ENCODE measurements around the gene UGT1A5. TPM values are rescaled to one million over a fixed set of nuclear protein-coding genes. Genes with fewer than 3 reads are reported as not detected.

Gene UGT1A5
- total RNA-seq, 2 experiments from 2014 or later: not detected

DNA sequence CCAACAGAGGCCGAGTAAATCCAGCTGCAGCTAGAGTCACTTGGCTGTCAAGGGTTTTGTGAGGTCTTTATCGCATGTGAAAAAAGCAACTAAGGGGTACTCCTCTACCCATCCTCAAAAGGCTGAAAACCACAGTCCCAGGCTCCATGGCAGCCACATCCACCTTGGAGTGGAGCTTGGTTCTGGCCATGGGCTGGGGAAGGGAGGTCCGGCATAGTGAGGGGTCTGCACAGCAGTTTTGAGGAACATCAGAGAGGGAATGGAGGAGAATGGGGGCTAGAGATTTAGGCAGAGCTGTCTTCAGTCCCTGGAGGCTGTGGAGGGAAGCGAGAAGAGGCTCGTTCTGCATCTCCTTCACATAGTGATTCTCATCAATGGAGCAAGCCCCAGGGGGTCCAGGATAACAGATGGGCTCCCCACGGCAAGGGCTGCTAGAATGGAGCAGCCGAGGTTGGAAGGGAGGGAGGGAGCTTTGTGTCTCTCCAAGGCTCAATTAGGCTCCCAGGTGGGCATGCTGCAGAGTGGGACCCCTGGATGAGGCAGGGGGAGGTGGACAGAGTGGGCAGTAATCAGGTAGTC, 86.5 kb downstream of the UGT1A5 start:
- H3K36me3 Mint-ChIP-seq: no peaks in the 10 kb centered on the region
- DNase-seq: no peak
- H3K9me3 Mint-ChIP-seq: no peaks in the 10 kb centered on the region
- H3K27ac Mint-ChIP-seq: no peak overlapping the region
- H3K4me3 Mint-ChIP-seq: no peak overlapping the region
- H3K4me1 Mint-ChIP-seq: no peaks in the 10 kb centered on the region
- peaks cover 11% of the 10 kb centered on the region for H3K27me3 Mint-ChIP-seq

DNA sequence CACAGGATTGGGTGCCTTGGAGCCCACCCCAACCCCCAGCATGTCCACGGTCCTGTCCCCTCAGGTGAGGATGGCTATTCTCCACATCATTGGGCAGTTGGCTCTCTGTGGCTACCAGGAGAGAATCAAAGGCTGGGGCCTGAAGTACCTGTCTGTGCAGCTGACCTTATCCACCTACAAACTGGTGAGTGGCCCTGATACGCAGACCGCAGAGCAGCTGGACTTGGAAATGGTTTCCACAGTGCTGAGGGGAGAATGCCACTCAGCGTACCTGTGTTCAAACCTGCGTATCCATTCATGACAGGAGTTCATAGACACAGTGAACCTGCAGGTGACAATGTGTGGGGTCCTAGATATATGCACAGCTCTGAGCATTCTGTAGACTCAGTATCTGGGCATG, 87.0 kb downstream of the UGT1A5 start:
- no peak overlapping the region for H3K4me3 Mint-ChIP-seq

DNA sequence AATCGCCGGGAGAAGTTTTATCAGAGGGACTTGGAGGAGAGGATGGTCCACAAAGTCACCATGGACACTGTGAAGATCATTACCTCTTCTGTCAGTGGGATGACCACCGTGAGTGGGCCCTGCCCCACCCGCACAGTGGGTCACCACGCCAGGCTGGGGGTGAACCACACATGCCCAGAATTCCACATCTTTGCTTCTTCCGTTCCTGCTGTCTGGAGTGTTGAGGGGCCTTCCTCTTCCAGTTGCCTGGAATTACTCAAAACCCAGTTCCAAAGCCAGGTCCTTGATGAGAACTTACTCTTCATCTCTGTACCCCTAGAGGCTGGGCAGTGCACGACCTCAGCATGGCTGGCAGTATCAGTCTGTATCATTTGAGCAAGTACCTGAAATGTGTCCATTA, 87.5 kb downstream of the UGT1A5 start:
- Mint-ChIP-seq H3K27ac (no peak overlapping the region), H3K4me1 (no peaks in the 10 kb centered on the region), H3K36me3 (no peaks in the 10 kb centered on the region), H3K9me3 (no peaks in the 10 kb centered on the region), H3K4me3 (no peak overlapping the region), H3K27me3 (peaks cover 11% of the 10 kb centered on the region)
- no peak for DNase-seq

More for the DNA sequence above, 87.0 kb downstream of the UGT1A5 start:
- H3K36me3 Mint-ChIP-seq: no peaks in the 10 kb centered on the region
- peaks cover 11% of the 10 kb centered on the region for H3K27me3 Mint-ChIP-seq
- H3K9me3 Mint-ChIP-seq: no peaks in the 10 kb centered on the region
- H3K27ac Mint-ChIP-seq: no peak overlapping the region
- H3K4me1 Mint-ChIP-seq: no peaks in the 10 kb centered on the region
- no peak for DNase-seq

DNA sequence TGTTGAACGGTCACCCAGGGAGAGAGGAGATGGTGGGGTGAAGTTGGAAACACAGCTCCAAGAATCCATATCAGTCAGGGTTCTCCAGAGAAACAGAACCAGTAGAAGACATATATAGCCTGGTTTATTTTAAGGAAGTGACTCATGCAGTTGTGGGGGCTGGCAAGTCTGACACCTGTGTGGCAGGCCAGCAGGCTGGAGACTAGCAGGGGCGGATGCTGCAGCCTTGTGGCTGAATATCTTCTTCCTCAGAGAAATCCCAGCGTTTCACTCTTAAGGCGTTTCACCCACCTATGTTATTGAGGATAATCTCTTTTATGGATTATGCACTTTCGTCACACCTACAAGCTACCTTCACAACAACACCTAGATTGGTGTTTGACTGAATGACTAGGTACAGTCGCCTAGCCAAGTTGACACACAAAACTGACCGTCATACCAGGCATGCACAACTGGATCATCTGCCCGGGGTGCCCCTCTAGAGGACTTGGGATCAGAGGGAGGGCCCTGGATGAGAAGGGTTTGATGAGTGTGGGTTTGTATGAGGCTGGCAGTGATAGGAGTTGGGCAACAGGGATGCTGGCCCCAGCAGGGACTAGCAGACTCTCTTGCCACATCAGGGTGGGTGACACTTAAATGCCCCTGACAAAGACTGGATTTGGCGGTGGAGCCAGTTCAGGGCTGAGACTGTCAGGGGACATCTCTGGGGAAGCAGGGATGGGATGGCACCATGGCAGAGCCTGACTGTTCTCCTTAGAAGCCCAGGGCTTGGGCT, 88.8 kb downstream of the UGT1A5 start:
- Mint-ChIP-seq H3K9me3 (no peaks in the 10 kb centered on the region), H3K36me3 (no peaks in the 10 kb centered on the region), H3K27ac (no peak overlapping the region), H3K27me3 (peaks cover 11% of the 10 kb centered on the region), H3K4me3 (no peak overlapping the region), H3K4me1 (no peaks in the 10 kb centered on the region)
- DNase-seq: peak; percentile 18

DNA sequence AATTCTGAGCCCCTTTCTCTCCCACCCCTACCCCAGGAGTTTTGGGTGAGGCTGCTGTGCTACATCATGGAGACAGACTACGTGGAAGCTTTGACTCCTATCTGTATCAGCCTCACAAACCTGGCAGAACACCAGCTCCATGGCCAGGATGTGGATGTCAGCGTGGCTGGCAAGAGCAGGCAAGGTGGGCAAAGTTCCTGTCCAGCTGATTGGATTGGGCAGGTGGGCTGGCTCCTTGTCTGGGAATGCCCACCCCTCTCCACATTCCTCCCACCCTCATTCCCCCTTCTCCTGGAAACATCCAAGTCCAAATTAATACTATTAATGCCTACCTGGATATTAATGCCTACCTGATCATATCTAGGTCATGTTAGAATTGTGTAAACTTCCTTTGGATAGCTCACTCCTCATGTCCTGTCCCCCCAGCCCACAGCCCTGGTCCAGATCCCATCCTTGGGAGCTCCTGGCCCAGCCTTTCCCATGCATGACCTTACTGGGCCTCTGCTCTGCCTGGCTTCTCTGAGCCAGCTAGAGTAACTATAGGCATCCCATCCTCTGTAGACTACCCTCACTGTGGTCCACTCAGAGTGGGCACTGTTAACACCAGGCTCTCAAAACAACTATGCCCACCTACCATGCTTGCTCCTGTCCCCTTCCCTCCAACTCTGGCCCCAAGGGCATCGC, 89.6 kb downstream of the UGT1A5 start:
- Mint-ChIP-seq H3K9me3 (no peaks in the 10 kb centered on the region), H3K27ac (no peak overlapping the region), H3K27me3 (peaks cover 11% of the 10 kb centered on the region), H3K4me1 (no peaks in the 10 kb centered on the region), H3K36me3 (no peaks in the 10 kb centered on the region), H3K4me3 (no peak overlapping the region)
- no peak for DNase-seq

DNA sequence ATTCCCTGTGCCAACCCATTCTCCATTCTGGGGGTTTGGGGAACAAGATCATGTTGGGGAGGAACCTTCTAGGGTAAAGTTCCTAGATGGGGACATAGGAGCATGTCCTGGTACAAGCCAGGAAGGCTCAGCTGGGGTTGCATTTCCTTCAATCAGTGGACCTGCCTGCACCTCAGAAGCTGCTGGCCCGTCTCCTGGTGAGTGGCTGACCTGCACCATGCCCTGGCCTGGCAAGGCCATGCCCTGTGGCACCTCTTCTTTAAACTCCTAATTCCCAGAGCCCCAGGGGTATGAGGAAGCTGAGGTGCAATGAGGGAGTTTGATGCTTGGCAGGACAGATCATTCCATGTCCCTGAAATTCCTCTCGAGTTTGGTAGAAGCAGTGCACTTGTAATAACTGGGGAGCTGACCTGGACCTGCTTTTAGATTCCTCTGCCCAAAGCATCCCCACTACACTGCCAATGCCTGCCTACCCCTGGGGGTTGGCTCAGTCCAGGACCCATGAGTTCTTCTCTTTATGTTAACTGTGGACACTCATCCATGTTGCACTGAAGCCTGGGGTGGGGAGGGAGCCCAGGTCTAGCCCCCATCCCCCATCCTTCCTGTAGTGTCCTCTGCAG, 90.7 kb downstream of the UGT1A5 start:
- Mint-ChIP-seq H3K4me1 (no peaks in the 10 kb centered on the region), H3K4me3 (no peak overlapping the region), H3K9me3 (no peaks in the 10 kb centered on the region), H3K27me3 (peaks cover 11% of the 10 kb centered on the region), H3K36me3 (no peaks in the 10 kb centered on the region), H3K27ac (no peak overlapping the region)
- no peak for DNase-seq

DNA sequence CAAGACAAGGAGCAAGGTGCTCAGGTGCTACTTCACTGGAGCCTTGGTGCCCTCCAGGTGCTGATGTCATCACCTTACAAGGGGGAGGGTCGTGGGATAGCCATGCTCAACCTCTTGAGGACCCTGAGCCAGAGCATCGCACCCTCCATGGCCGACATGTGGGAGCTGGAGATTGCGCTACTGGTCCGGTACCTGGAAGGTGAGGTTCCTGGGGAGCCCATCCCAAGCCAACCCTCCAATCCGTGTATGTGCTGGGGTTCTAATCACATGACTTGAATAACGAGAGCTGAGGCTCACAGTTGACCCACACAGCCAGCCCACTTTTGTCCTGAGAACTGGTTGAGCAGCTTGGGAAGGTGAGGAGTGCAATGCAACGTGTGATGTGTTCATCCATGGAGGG, 91.3 kb downstream of the UGT1A5 start:
- Mint-ChIP-seq H3K4me3 (no peak overlapping the region), H3K4me1 (no peaks in the 10 kb centered on the region), H3K27ac (no peak overlapping the region), H3K36me3 (no peaks in the 10 kb centered on the region), H3K9me3 (no peaks in the 10 kb centered on the region), H3K27me3 (peaks cover 11% of the 10 kb centered on the region)
- no peak for DNase-seq

DNA sequence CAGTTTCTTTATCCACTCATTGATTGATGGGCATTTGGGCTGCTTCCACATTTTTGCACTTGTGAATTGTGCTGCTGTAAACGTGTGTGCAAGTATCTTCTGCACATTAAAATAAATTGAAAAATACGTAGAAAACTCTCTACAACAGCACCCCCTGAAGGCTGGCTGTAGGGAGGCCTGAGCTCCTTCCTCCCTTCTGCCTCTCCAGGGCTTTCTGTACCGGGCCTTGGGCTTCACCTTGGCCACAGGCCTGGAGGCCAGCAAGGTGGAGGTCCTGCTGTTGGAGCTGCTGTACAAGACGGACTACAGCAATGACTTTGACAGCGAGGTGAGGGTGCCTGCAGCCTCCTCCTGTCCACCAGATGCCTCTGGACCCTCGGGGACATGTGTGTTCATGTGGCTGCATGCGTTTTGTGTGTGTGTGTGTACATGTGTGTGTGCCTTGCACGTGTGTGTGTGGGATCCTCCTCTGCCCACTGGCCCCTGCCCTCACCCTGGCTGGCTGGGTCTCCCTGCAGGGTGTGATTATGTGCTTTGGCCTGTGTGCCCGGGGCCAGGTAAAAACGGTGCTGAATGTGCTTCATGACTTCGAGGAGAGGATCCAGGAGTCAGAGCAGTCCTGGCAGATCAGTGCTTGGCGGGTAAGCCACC, 94.6 kb downstream of the UGT1A5 start:
- Mint-ChIP-seq H3K4me3 (no peak overlapping the region), H3K27ac (no peak overlapping the region), H3K36me3 (no peaks in the 10 kb centered on the region), H3K27me3 (peaks cover 10% of the 10 kb centered on the region), H3K9me3 (no peaks in the 10 kb centered on the region), H3K4me1 (no peaks in the 10 kb centered on the region)
- DNase-seq: no peak

DNA sequence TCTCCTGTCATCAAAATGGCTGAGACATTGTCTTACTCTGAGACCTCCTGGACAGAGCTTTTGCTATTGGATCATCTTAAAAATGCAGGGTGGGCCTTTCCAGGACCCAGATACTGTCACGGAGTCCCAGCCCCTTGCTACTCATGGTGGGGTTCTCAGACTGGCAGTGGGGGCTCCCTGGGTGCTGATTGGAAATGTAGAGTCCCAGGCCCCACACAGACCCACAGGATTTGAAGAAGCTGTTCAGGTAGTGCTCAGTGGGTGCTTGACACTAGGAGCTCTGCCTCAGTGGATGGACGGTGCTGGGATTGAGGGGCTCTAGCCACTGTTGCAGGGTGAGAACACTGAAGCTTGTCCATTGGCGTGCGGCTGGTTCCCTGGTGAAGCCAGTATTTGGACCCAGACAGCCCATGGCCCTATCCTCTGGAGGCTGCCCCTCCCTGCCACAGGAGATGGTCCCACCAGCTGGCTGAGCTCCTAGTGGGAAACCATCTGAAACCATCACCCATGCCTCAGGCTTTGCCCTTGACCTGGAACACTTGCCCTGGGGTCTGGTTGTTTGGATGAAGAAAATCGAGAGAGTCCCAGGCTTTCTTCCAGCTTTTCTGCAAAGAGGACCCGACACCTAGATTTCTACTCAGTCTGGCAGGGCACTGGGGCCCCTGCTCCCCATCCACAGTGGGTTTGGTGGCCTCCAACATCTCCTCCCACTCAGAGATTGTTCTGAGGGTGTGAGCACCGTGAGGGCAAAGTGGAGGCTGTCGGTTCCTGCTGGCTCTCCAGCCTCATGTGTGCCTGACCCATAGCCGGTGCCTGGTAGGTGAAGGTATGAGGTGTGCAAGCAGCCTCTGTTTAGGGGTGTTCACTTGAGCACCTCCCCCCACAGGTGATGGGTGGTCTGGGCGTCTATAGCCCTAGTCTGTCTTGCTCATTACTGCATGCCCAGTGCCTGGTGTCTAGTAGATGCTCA, 95.5 kb downstream of the UGT1A5 start:
- no peaks in the 10 kb centered on the region for H3K9me3 Mint-ChIP-seq
- H3K4me1 Mint-ChIP-seq: no peaks in the 10 kb centered on the region
- H3K27ac Mint-ChIP-seq: no peak overlapping the region
- H3K4me3 Mint-ChIP-seq: no peak overlapping the region
- peaks cover 3% of the 10 kb centered on the region for H3K27me3 Mint-ChIP-seq
- no peaks in the 10 kb centered on the region for H3K36me3 Mint-ChIP-seq
- DNase-seq: no peak

DNA sequence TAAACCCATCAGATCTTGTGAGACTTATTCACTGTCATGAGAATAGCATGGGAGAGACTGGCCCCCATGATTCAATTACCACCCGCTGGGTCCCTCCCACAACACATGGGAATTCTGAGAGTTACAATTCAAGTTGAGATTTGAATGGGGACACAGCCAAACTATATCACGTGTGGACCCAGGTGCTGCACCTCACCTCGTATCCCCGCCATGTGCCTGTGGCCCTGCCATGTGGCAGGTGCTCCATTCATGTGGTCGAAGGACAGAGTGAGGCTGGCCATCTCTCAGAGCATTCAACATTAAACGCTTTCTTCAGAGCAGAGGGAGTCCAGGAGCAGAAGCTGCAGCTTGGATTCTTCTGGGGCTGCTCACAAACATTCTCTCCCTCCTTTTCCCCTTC, 97.7 kb downstream of the UGT1A5 start:
- Mint-ChIP-seq H3K36me3 (no peaks in the 10 kb centered on the region), H3K27ac (no peak overlapping the region), H3K9me3 (no peaks in the 10 kb centered on the region), H3K4me3 (no peak overlapping the region), H3K4me1 (no peaks in the 10 kb centered on the region), H3K27me3 (peaks cover 2% of the 10 kb centered on the region)
- DNase-seq: no peak

DNA sequence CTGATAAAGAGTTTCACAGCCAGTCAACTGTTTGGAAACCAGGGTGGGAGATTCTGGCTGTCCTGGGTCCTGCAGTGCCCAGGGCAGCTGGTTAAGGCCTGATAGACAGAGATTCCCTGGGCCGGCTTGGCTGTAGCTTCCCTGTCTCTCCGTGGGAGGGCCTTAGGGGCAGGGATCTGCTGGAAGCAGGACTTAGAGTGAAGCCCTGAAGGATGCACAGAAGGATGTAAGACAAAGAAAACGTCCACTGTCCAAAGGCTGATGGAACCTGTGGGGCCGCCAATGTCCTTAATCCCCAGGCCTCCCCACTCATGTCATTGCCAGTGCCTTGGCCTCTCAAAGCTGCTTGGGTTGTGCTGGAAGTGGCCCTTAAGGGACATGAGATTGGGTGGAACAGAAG, 98.4 kb downstream of the UGT1A5 start:
- Mint-ChIP-seq H3K9me3 (no peaks in the 10 kb centered on the region), H3K4me3 (no peak overlapping the region), H3K36me3 (no peaks in the 10 kb centered on the region), H3K27ac (no peak overlapping the region), H3K27me3 (peaks cover 6% of the 10 kb centered on the region), H3K4me1 (no peaks in the 10 kb centered on the region)
- no peak for DNase-seq

DNA sequence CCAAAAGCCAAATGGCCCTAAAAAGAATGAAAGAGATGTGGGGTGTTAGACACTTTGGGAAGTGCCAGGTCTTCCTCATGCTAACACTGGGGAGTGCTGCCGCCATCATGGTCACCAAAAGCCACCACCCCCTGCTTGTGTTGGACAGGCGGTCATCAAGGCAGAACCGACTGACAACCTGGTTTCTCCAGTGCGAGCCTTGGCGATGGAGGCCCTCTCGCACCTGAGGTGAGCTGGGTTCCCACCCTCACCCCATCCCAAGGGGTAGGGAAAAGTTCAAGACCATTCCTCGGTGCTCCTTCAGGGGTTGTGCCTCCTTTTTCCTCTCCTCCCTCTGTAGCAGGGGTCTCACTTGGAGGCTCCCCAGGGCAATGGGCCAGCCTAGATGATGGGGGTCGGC, 99.0 kb downstream of the UGT1A5 start:
- DNase-seq: no peak
- H3K27ac Mint-ChIP-seq: no peak overlapping the region
- no peaks in the 10 kb centered on the region for H3K36me3 Mint-ChIP-seq

DNA sequence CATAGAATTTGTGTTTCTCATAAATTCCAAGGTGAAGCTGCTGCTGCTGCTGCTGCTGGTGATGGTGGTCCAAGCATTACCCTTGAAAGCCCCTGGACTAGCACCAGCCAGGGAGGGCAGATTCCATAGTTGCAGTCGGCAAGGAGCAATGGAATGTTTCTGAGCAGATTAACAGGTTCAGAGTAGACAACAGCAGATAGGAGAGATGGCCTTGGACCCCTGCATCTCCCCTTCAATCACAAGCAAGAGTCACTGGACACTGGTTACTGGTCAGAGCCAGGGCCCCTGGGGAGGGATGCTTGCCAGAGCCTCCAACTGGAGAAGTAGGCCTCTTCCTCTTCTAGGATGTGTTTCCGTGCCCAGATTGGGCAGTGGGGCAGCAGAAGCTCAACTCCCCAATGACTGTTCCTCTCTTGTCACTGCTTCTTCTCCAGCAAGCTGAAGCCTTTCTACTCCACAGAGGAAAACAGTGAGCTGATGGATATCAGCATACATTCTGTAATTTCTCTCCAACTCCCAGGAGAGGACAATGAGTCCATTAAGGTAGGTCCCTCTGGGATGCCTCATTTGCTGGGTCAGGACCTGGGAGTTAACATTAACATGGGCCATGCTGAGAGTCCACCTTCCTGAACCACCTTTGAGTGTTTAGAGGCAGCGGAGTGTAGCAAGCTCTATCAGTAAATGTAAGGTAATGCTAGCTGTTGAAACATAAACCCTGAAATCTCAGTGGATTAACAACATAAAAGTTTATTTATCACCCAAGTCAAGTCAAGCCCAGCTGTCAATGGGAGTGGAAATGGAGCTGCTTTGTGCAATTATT, 100.7 kb downstream of the UGT1A5 start:
- peaks cover 2% of the 10 kb centered on the region for H3K4me1 Mint-ChIP-seq
- H3K27ac Mint-ChIP-seq: no peak overlapping the region
- H3K27me3 Mint-ChIP-seq: peaks cover 10% of the 10 kb centered on the region
- DNase-seq: no peak
- no peaks in the 10 kb centered on the region for H3K36me3 Mint-ChIP-seq
- no peak overlapping the region for H3K4me3 Mint-ChIP-seq
- no peaks in the 10 kb centered on the region for H3K9me3 Mint-ChIP-seq

More for the DNA sequence above, 99.0 kb downstream of the UGT1A5 start:
- peaks cover 6% of the 10 kb centered on the region for H3K27me3 Mint-ChIP-seq
- H3K9me3 Mint-ChIP-seq: no peaks in the 10 kb centered on the region
- H3K4me1 Mint-ChIP-seq: no peaks in the 10 kb centered on the region
- H3K4me3 Mint-ChIP-seq: no peak overlapping the region
